ENCODE results near the gene TMEM183A.
A peak's percentile ranks its signal among the peaks of the same experiment; 100 is the strongest.

Gene TMEM183A

DNA sequence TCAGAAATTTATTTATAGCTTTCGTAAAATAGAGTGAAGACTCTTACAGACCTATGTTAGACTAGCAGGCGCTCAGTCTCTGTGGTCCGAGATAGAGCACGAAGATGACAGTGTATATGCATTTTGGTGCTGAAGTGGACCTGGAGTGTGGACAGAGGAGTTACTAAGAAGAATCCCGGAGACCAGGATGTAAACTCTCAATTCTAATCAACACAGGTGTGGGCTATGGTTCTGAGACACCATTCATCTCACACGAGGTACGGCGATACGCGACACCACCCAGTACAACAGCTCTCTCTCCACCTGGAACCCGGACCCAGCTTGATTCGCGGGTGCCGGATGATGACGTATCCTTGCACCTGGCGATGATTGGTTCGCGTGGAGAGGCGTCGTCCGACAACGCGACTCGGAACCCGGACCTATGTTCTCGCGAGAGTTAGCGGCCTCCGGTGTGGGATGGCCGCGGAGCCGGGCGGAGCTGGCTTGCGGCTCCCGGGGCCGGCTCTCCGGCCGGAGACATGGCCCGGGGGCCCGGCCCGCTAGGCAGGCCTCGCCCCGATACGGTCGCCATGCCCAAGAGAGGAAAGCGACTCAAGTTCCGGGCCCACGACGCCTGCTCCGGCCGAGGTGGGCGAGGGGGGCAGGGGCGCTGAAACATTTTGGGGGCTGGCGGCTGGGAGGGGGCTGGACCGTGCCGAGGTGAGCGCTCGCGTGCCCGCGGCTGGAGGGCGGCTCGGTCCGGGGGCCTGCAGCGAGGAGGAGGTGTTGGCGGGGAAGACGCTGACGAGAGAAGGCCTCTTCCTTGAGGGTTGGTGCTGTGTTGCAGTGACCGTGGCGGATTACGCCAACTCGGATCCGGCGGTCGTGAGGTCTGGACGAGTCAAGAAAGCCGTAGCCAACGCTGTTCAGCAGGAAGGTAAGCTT, at the start of gene TMEM183A:
Gene TMEM183A (plus strand): TSS at position 427 of the 924 bp plus-strand sequence. CDS start 92 bp downstream, at position 519.
- TF ChIP-seq, protein P1, sequence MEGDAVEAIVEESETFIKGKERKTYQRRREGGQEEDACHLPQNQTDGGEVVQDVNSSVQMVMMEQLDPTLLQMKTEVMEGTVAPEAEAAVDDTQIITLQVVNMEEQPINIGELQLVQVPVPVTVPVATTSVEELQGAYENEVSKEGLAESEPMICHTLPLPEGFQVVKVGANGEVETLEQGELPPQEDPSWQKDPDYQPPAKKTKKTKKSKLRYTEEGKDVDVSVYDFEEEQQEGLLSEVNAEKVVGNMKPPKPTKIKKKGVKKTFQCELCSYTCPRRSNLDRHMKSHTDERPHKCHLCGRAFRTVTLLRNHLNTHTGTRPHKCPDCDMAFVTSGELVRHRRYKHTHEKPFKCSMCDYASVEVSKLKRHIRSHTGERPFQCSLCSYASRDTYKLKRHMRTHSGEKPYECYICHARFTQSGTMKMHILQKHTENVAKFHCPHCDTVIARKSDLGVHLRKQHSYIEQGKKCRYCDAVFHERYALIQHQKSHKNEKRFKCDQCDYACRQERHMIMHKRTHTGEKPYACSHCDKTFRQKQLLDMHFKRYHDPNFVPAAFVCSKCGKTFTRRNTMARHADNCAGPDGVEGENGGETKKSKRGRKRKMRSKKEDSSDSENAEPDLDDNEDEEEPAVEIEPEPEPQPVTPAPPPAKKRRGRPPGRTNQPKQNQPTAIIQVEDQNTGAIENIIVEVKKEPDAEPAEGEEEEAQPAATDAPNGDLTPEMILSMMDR (IDR thresholded peaks at IDR 0.05; ENCODE audit: borderline replicate concordance, control extremely low read depth, extremely low read depth, insufficient read depth, missing control alignments): no peak
- in situ Hi-C loops (cut with MboI; ENCODE audit: low sequenced_read_pairs, unreplicated experiment): no loop called here
- peak; percentile 93 for DNase-seq (ENCODE audit: low spot score)

- DNase-seq (ENCODE audit: low spot score): peak; percentile 99
- in situ Hi-C loops (cut with MboI; ENCODE audit: low sequenced_read_pairs, unreplicated experiment): no loop called here
- TF ChIP-seq, protein P1 (IDR thresholded peaks at IDR 0.05; ENCODE audit: borderline replicate concordance, control extremely low read depth, extremely low read depth, insufficient read depth, missing control alignments): no peak
Measured at GRCh38 chr1:202957733-202958543, 49.2 kb upstream of the TMEM183A start, which contains the start of gene ADIPOR1. Gene ADIPOR1, minus strand, starts transcription at chr1:202958312. Its CDS starts 7,242 bp downstream, at chr1:202951070.

GRCh38 chr1:202958544-202959275, 48.5 kb upstream of the TMEM183A start:
- TF ChIP-seq, protein P1 (IDR thresholded peaks at IDR 0.05; ENCODE audit: borderline replicate concordance, control extremely low read depth, extremely low read depth, insufficient read depth, missing control alignments): no peak
- peak; percentile 37 for DNase-seq (ENCODE audit: low spot score)
- in situ Hi-C loops (cut with MboI; ENCODE audit: low sequenced_read_pairs, unreplicated experiment): no loop called here

DNA sequence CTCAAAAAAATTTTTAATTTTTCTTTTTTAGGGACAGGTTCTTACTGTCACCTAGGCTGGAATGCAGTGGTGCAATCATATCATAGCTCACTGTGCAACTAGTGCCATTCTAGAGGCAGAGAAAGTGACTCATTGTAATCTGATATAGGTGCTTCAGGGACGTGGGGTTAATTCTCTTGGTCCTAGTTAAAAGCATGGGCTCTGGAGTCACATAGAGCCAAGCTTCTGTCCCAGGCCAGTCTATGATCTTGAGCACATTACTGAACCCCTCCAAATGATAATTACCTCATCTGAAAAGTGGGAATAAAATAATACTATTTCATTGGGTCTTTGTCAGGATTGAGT, 47.9 kb upstream of the TMEM183A start:
- in situ Hi-C loops (cut with MboI; ENCODE audit: low sequenced_read_pairs, unreplicated experiment): no loop called here
- no peak for DNase-seq (ENCODE audit: low spot score)
- TF ChIP-seq, protein P1 (IDR thresholded peaks at IDR 0.05; ENCODE audit: borderline replicate concordance, control extremely low read depth, extremely low read depth, insufficient read depth, missing control alignments): no peak

- in situ Hi-C loops (cut with MboI; ENCODE audit: low sequenced_read_pairs, unreplicated experiment): no loop called here
Measured at GRCh38 chr1:202961220-202961880, 45.8 kb upstream of the TMEM183A start.

More at GRCh38 chr1:202961220-202961880, 45.8 kb upstream of the TMEM183A start:
- no peak for DNase-seq (ENCODE audit: low spot score)
- TF ChIP-seq, protein P1 (IDR thresholded peaks at IDR 0.05; ENCODE audit: borderline replicate concordance, control extremely low read depth, extremely low read depth, insufficient read depth, missing control alignments): no peak

All from GM13976 (cell line).